ENCODE measurements around the gene PGC.

PGC gene

DNA sequence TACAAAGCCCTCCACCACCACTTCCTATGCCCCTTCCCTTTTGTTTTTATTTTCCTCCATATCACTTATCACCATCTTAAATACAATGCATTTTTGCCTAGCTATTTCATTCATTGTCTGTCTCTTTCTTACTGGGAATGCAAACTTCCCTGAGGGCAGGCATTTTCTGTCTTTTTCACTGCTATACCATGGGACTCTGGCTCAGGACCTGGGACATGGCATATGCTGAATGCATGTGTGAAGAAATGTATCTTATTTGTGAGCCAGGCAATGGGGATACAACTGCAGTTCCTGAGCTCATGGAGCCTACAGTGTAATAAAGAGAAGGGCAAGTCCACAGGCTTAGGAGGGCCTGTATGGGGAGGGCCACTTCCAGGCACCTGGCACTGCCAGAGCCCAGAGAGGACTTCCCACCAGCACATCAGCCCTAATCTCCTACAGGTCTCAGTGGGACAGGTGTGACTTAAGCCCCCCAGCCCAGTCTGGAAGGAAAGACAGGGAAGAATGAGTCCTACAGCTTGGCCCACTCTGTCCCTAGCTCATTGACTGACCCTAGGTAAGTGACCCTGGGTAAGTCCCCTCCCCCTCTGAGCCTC is 55.0 kb downstream of the PGC start:
- Histone ChIP-seq H3K9me3 (ENCODE audit: control insufficient read depth in 2 of 2, low read length in 2 of 2) (no peaks in the 10 kb centered on the region), H3K4me1 (ENCODE audit: control insufficient read depth, insufficient read depth, low read length) (no peaks in the 10 kb centered on the region), H3K36me3 (ENCODE audit: control insufficient read depth in 2 of 2, insufficient read depth in 2 of 2, low read length in 2 of 2) (peaks cover 14 to 23% of the 10 kb centered on the region in 2 donors), H3K27me3 (ENCODE audit: control insufficient read depth in 1 of 2, insufficient read depth in 2 of 2, low read length in 2 of 2) (no peaks in the 10 kb centered on the region), H3K4me3 (ENCODE audit: low read length in 2 of 2) (no peak overlapping the region), H3K9ac (ENCODE audit: low read length in 2 of 2) (no peak overlapping the region), H3K27ac (ENCODE audit: low read length) (no peak overlapping the region)

DNA sequence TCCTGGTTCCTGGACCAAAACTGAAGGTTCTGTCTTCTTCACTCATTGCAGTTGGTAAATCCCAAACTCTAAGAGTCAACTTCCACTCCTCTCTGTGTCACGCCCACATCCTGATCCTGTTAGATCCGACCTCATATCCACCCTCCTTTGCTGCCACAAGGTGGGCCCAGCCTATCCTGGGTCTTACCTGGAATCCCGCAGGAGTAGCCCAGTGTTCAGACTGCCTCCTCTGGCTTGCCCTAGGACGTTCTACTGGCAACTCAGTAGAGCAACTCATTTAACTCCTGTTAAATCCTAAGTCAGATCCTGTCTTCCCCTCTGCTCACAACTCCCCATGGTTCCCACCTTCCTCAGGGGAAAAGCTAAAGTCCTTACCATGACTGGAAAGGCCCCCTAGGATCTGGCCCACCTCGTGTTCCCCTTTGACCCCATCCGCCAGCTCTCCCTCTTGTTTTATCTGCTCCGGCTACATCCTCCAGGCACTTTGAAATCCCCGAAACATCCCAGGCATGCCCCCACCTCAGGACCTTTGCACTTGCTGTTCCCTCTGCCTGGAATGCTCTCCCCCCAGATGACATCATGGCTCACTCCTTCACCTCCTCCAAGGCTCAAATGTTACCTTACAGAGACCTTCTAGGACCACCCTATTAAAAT is 55.6 kb downstream of the PGC start:
- no peaks in the 10 kb centered on the region for H3K4me1 ChIP-seq (ENCODE audit: control insufficient read depth, insufficient read depth, low read length)
- H3K27ac ChIP-seq (ENCODE audit: low read length), result no peak overlapping the region
- no peak overlapping the region for H3K4me3 ChIP-seq (ENCODE audit: low read length in 2 of 2)

DNA sequence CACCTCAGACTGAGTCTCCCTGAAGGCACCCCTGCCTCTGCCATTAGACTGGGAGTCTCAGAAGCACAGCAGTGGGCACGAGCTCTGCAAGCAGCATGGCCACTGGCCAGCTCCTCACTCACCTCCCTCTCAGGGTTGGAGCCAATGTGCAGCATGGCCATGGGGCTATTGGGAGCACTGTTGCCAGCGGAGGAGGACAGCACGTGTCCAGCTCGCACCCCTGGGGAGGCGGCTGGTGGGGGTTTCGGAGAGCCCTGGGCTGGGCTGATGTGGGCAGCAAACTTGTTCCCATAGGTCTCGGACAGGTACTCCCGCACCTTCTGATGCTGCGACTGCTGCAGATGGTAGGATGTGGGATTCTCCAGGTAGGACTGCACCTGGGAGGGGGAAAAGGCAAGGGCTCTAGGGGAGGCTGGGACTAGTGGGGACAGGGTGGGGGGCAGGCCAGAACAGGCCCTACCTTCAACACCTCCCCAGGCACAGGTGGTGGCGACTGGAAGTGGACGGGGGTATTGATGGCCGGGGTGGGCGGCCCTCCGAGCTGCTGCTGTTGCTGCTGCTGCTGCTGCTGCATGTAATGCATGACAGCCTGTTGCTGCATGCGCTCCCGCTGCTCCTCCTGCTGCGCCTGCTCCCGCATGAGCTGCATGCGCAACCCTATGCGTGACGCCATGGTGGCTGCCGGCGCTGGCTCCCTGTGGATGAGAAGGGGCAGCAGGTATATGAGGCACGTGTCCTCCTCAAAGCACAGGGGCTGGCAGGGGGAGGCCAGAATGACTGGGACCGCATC is 56.5 kb downstream of the PGC start:
- no peak overlapping the region for H3K27ac ChIP-seq (ENCODE audit: low read length)

More for the DNA sequence above, 55.6 kb downstream of the PGC start:
- no peaks in the 10 kb centered on the region for H3K9me3 ChIP-seq (ENCODE audit: control insufficient read depth in 2 of 2, low read length in 2 of 2)
- peaks cover 19 to 28% of the 10 kb centered on the region in 2 donors for H3K36me3 ChIP-seq (ENCODE audit: control insufficient read depth in 2 of 2, insufficient read depth in 2 of 2, low read length in 2 of 2)
- H3K9ac ChIP-seq (ENCODE audit: low read length in 2 of 2), result no peak overlapping the region
- no peaks in the 10 kb centered on the region for H3K27me3 ChIP-seq (ENCODE audit: control insufficient read depth in 1 of 2, insufficient read depth in 2 of 2, low read length in 2 of 2)

DNA sequence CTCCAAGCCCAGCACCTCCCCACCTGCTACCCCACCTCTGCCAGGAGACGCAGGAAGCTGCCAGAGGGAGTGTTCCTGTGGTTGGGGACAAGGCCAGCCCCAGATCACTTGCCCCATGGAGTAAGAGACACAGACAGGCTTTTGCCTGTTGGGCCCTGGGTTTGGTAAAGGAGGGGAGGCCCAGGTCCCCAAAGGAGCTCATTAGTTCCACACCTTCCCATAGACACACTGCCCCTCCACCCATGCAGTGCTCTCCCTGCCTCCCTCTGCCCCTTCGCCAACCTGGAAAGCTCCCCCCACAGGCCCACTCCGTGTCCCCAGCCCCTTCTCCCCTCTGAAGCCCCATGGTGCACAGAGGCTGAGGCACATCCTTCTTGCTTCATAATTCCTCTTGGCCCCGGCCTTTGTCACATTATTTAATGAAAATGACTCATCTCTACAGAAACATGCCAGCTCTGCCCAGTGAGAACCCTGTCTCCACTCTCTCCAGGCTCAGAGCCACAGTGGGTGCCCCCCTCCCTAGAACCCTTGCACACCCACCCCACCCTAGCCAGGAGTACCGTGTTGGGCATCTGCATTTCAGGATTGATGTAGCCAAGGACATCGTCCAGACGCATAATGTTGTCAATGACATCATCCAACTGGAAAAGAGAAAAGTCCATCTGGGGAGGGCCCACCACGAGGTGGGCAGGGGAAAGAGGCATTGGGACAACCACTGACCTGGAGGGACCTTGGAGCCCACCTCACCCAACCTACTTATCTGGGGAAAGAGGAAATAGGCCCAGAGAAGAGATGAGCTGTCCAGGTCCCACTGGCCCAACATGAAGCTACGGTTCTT is 57.8 kb downstream of the PGC start:
- Histone ChIP-seq H3K9me3 (ENCODE audit: control insufficient read depth in 2 of 2, low read length in 2 of 2) (no peaks in the 10 kb centered on the region), H3K4me3 (ENCODE audit: low read length in 2 of 2) (no peak overlapping the region), H3K9ac (ENCODE audit: low read length in 2 of 2) (no peak overlapping the region), H3K27me3 (ENCODE audit: control insufficient read depth in 1 of 2, insufficient read depth in 2 of 2, low read length in 2 of 2) (no peaks in the 10 kb centered on the region), H3K4me1 (ENCODE audit: control insufficient read depth, insufficient read depth, low read length) (no peaks in the 10 kb centered on the region), H3K36me3 (ENCODE audit: control insufficient read depth in 2 of 2, insufficient read depth in 2 of 2, low read length in 2 of 2) (peaks cover 31 to 43% of the 10 kb centered on the region in 2 donors), H3K27ac (ENCODE audit: low read length) (no peak overlapping the region)

More for the DNA sequence above, 56.5 kb downstream of the PGC start:
- peaks cover 23 to 34% of the 10 kb centered on the region in 2 donors for H3K36me3 ChIP-seq (ENCODE audit: control insufficient read depth in 2 of 2, insufficient read depth in 2 of 2, low read length in 2 of 2)
- H3K9ac ChIP-seq (ENCODE audit: low read length in 2 of 2), result no peak overlapping the region
- H3K9me3 ChIP-seq (ENCODE audit: control insufficient read depth in 2 of 2, low read length in 2 of 2), result no peaks in the 10 kb centered on the region
- no peaks in the 10 kb centered on the region for H3K27me3 ChIP-seq (ENCODE audit: control insufficient read depth in 1 of 2, insufficient read depth in 2 of 2, low read length in 2 of 2)
- no peaks in the 10 kb centered on the region for H3K4me1 ChIP-seq (ENCODE audit: control insufficient read depth, insufficient read depth, low read length)
- H3K4me3 ChIP-seq (ENCODE audit: low read length in 2 of 2), result no peak overlapping the region

DNA sequence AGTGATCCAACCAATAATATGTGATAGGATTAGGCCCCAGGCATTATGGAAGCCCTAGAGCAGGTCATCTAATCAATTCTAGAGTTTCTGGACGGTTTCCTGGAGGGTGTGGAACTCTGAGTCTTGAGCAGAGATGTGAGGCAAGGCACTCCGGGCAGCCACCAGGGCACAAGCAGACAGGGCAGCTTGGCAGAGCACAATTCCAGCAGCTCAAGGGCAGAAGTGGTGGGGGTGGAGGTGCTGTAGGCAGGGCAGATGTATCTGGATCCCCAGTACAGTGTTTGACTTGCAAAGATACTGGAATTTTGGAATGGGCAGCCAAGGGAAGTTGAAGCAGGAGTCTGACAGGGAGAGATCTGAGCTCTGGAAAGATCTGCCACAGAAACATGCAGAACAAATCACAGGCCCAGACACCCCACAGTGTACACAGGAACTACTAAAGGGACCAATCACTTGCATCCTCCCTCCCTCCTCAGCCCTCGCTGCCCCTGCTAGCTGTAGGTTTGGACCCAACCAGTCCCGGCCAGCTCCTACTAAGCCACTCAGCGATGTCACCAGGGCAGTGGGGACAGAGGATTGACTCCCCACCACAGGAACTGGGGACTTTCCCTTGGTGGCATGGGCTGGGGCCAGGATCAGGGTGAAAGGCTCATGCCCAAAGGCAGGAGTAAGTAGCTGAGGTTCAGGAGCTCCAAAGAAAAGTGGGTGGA is 58.8 kb downstream of the PGC start:
- peaks cover 31 to 45% of the 10 kb centered on the region in 2 donors for H3K36me3 ChIP-seq (ENCODE audit: control insufficient read depth in 2 of 2, insufficient read depth in 2 of 2, low read length in 2 of 2)
- H3K9me3 ChIP-seq (ENCODE audit: control insufficient read depth in 2 of 2, low read length in 2 of 2), result no peaks in the 10 kb centered on the region
- H3K9ac ChIP-seq (ENCODE audit: low read length in 2 of 2), result no peak overlapping the region
- no peak overlapping the region for H3K4me3 ChIP-seq (ENCODE audit: low read length in 2 of 2)
- peaks cover 6% of the 10 kb centered on the region for H3K4me1 ChIP-seq (ENCODE audit: control insufficient read depth, insufficient read depth, low read length)
- H3K27me3 ChIP-seq (ENCODE audit: control insufficient read depth in 1 of 2, insufficient read depth in 2 of 2, low read length in 2 of 2), result no peaks in the 10 kb centered on the region
- H3K27ac ChIP-seq (ENCODE audit: low read length), result no peak overlapping the region

DNA sequence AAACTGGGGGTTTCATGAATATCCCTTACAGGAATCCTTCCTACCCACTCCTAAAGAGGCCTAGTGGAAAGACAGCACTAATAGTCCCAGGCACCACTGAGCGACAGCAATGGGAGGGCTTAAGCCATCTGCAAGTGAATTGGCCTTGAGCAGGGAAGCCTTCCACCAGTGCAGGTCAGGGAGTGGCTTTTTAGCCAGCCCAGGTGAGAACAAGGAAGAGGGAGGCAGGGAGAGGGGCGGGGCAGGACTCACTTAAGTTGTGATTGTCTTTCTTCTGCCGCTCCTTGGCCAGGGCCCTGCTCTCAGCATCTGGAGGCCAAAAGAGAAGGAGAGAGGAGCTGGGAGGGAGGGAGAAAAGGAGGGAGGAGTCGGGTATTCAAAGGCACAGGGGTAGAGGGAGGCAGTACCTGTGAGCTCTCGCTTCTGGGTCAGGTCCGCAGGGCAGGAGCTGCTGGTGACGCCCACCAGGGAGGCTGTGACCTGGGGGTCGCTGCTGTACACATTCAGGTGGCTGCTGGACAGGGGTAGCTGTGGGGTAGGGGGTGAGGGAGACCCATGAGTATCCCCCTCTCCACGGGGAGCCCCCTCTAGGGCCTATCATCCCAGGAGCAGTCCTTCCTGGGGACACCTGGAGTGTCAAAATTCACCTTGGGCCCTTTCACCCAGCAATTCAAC is 59.6 kb downstream of the PGC start:
- Histone ChIP-seq H3K9me3 (ENCODE audit: control insufficient read depth in 2 of 2, low read length in 2 of 2) (no peaks in the 10 kb centered on the region), H3K9ac (ENCODE audit: low read length in 2 of 2) (peak overlapping the region in 1 of 2 donors; percentile 21), H3K4me3 (ENCODE audit: low read length in 2 of 2) (no peak overlapping the region), H3K36me3 (ENCODE audit: control insufficient read depth in 2 of 2, insufficient read depth in 2 of 2, low read length in 2 of 2) (peaks cover 31 to 45% of the 10 kb centered on the region in 2 donors), H3K27ac (ENCODE audit: low read length) (no peak overlapping the region), H3K27me3 (ENCODE audit: control insufficient read depth in 1 of 2, insufficient read depth in 2 of 2, low read length in 2 of 2) (no peaks in the 10 kb centered on the region), H3K4me1 (ENCODE audit: control insufficient read depth, insufficient read depth, low read length) (peaks cover 13% of the 10 kb centered on the region)
